ENCODE data around the gene DOCK2. TPM values are rescaled to one million over a fixed set of nuclear protein-coding genes. Genes with fewer than 3 reads are reported as not detected.

The DOCK2 gene
- total RNA-seq, 1 experiment from 2014 or later = 4.6 TPM

GRCh38 chr5:169876386-169876785, 239.3 kb downstream of the DOCK2 start:
- no peak overlapping the region for H3K27ac Mint-ChIP-seq
- no peaks in the 10 kb centered on the region for H3K4me1 Mint-ChIP-seq
- CTCF ChIA-PET = interaction anchor here (2.0 kb wide), 1 partner anchor 104 kb away, joined by 5 read pairs; the partner anchor contains the start of gene INSYN2B
- TF ChIP-seq ELF4 (CRISPR knock-in tag; IDR thresholded peaks at IDR 0.05; ENCODE audit: low read depth) = no peak
- no peak for TF ChIP-seq KAT7 (CRISPR knock-in tag; IDR thresholded peaks at IDR 0.05; ENCODE audit: borderline replicate concordance)
- no peak for ATAC-seq
- POLR2A ChIA-PET = no interaction called here
- H3K4me3 Mint-ChIP-seq = no peak overlapping the region
- no peaks in the 10 kb centered on the region for H3K27me3 Mint-ChIP-seq (ENCODE audit: low read depth)
- no peaks in the 10 kb centered on the region for H3K36me3 Mint-ChIP-seq
- DNase-seq (ENCODE audit: low spot score) = no peak
- H3K9me3 Mint-ChIP-seq = no peaks in the 10 kb centered on the region

DNA sequence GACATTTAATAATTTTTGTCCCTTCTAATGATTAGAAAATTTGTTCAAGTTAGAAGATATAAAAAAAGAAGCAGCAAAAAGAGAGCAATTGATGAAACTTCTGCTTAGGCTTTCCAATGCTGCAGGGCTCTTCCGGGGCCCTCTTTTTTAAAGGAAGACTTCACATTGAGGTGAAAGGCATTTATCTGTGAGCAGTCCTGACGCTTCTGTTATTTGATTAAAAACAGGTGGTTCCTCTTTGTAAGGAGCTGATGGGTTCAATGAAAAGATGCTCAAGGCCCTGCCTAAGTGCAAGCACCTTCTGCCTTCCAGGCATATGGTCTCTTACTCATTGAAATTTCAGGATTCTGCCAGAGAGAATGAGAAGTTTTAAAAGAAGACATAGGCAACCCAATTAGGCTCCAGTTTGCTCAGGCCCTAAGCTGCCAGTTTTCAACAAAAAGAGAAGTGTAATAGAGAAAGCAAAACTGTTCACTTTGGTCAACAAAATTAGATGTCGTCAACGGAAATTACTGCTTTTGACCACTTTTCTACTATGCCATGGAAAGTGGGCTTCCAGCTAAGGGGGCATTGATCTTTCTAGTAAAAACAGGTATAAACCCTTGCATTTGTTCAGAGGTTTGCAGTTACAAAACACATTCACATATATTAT, 243.1 kb downstream of the DOCK2 start:
- ChIA-PET POLR2A (no interaction called here), CTCF (interaction anchor here (1.0 kb wide), 1 partner anchor 100 kb away, joined by 3 read pairs; the partner anchor contains the start of gene INSYN2B)
- no peaks in the 10 kb centered on the region for H3K27me3 Mint-ChIP-seq (ENCODE audit: low read depth)
- DNase-seq (ENCODE audit: low spot score) (no peak), ATAC-seq (no peak)
- H3K4me1 Mint-ChIP-seq = peaks cover 7% of the 10 kb centered on the region
- no peak overlapping the region for H3K27ac Mint-ChIP-seq
- H3K4me3 Mint-ChIP-seq = no peak overlapping the region
- 0 out of 2 replicates have a peak, but pooled peaks cover 2% of the 10 kb centered on the region for H3K9me3 Mint-ChIP-seq
- TF ChIP-seq AFF4 (CRISPR knock-in tag; IDR thresholded peaks at IDR 0.05; ENCODE audit: borderline replicate concordance) (no peak), NR2C2 (CRISPR knock-in tag; IDR thresholded peaks at IDR 0.05) (no peak), ZNF121 (CRISPR knock-in tag; IDR thresholded peaks at IDR 0.05) (no peak), HMGA2 (CRISPR knock-in tag; IDR thresholded peaks at IDR 0.05) (no peak), MXD4 (CRISPR knock-in tag; IDR thresholded peaks at IDR 0.05; ENCODE audit: borderline replicate concordance) (no peak), ATF2 (CRISPR knock-in tag; IDR thresholded peaks at IDR 0.05; ENCODE audit: borderline replicate concordance, low read depth) (no peak), ZNF219 (CRISPR knock-in tag; IDR thresholded peaks at IDR 0.05; ENCODE audit: borderline replicate concordance) (no peak), PRRX2 (CRISPR knock-in tag; IDR thresholded peaks at IDR 0.05) (no peak), ESRRA (CRISPR knock-in tag; IDR thresholded peaks at IDR 0.05; ENCODE audit: borderline replicate concordance) (no peak), RELA (CRISPR knock-in tag; IDR thresholded peaks at IDR 0.05; ENCODE audit: borderline replicate concordance) (no peak)
- TF ChIP-seq, protein P1, sequence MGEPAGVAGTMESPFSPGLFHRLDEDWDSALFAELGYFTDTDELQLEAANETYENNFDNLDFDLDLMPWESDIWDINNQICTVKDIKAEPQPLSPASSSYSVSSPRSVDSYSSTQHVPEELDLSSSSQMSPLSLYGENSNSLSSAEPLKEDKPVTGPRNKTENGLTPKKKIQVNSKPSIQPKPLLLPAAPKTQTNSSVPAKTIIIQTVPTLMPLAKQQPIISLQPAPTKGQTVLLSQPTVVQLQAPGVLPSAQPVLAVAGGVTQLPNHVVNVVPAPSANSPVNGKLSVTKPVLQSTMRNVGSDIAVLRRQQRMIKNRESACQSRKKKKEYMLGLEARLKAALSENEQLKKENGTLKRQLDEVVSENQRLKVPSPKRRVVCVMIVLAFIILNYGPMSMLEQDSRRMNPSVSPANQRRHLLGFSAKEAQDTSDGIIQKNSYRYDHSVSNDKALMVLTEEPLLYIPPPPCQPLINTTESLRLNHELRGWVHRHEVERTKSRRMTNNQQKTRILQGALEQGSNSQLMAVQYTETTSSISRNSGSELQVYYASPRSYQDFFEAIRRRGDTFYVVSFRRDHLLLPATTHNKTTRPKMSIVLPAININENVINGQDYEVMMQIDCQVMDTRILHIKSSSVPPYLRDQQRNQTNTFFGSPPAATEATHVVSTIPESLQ (CRISPR knock-in tag; IDR thresholded peaks at IDR 0.05) = no peak
- no peaks in the 10 kb centered on the region for H3K36me3 Mint-ChIP-seq

DNA sequence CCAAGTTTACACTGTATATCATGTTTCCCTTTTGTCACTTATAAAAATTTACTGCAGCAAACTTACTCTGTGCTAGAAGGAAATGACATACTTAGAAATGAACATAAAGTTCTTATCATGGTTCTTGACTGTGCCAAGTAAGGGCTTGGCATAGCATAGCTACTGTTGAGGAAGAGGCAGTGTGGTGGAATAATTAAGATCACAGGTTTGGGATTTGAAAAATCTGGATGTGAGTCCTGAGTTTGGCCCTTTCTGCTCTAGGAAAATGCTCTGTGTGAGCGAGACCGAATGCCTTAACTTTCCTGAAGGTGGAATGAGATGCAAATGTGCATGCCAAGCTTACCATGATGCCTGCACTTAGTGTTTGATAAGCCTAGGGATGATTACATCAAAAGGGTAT, 243.7 kb downstream of the DOCK2 start:
- Mint-ChIP-seq H3K36me3 (no peaks in the 10 kb centered on the region), H3K4me1 (peaks cover 7% of the 10 kb centered on the region), H3K27ac (no peak overlapping the region), H3K4me3 (no peak overlapping the region), H3K27me3 (ENCODE audit: low read depth) (no peaks in the 10 kb centered on the region), H3K9me3 (0 out of 2 replicates have a peak, but pooled peaks cover 2% of the 10 kb centered on the region)
- DNase-seq (ENCODE audit: low spot score) (no peak), ATAC-seq (no peak)
- TF ChIP-seq NFATC4 (CRISPR knock-in tag; IDR thresholded peaks at IDR 0.05) = no peak
- ChIA-PET CTCF (interaction anchor here (1.0 kb wide), 1 partner anchor 100 kb away, joined by 3 read pairs; the partner anchor contains the start of gene INSYN2B), POLR2A (no interaction called here)

Measured in WTC11 (cell line).